Posterior vena cava (tissue), 2 donors: ENCODE results near the gene NCDN. TPM values are rescaled to one million over a fixed set of nuclear protein-coding genes. Genes with fewer than 3 reads are reported as not detected.
A peak's percentile ranks its signal among the peaks of the same experiment; 100 is the strongest.
"Not testable (repeated sequence)": the region's sequence is repeated elsewhere in the genome, so short reads cannot be mapped to it uniquely, and the experiment has no call there.

Experiments
- DNase-seq: peaks from one replicate; pipeline ENCODE4 v3.0.0-alpha.2; 2020; ENCODE audit warnings: low spot score
- intact Hi-C, 2 donors: fragments of 100-400 bp; cut with DNase I; formaldehyde crosslinking; loops; one replicate each; pipeline versions ENCODE4 v1.14.1 to v1.14.2; 2022 to 2023
- total RNA-seq, 2 donors: library from RNA; stranded (reverse); fragmentation: NEBNext Ultra II Directional; extraction: Animal tissue kit (Norgen Biotek cat#: 25700); gene quantifications; one replicate each; pipeline ENCODE4 v1.2.1, GENCODE V29; 2021
- donor health status: DM: yes; HTN: yes; CAD: no.
- donor health status: DM: yes; HTN: yes; CAD: no.

The NCDN gene
- total RNA-seq, 2 donors from 2014 or later, result 16.6 to 22.6 TPM

DNA sequence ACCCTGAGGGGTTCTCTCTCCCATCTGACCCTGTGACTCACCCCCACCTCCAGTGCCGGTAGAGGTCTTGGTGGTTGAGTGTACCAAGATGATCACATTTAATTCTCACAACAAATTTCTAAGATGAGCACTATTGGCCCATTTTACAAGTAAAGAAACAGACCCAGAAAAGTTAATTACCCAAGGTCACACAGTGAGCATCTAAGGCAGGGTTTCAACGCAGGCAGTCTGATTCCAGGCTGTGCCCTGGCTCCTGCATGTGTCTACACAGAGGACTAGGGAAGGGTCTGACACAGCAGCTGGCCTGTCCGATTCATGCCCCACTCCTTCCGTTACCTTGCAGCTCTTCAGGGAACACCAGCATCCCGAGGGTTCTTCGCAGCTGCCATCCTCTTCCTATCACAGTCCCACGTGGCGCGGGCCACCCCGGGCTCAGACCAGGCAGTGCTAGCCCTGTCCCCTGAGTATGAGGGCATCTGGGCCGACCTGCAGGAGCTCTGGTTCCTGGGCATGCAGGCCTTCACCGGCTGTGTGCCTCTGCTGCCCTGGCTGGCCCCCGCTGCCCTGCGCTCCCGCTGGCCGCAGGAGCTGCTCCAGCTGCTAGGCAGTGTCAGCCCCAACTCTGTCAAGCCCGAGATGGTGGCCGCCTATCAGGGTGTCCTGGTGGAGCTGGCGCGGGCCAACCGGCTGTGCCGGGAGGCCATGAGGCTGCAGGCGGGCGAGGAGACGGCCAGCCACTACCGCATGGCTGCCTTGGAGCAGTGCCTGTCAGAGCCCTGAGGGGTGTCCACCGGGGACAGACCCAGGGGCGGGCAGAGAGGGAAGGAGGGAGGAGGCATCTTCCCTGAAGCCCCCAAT, 7.5 kb downstream of the NCDN start:
- DNase-seq, result peak; percentile 74
- intact Hi-C loops, result loop anchor here in 1 of 2 donors (5.0 kb wide), 2 partner anchors 113 to 162 kb away; no protein-coding TSS in a partner anchor

DNA sequence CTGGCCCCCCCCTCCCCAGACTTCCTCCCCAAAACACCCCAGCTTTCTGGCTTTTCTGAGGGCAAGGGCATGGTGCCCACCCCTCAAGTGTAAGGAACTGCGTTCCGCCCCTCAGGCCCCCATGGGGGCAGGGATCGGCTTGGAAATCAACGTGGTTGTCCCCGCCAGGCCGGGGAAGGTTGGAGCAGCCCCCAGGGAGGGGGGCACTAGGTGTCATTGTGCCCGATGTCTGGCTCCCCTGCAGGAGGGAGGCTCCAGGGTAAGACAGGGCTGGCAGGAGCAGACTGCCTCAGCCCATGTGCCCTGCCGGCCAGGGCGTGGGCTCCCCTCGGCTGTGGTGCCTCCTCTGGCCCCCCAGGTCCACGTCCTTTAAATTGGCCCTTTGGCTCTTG, 8.1 kb downstream of the NCDN start:
- intact Hi-C loops, result loop anchor here in 1 of 2 donors (5.0 kb wide), 1 partner anchor 162 kb away; no protein-coding TSS in a partner anchor
- peak; percentile 61 for DNase-seq

DNA sequence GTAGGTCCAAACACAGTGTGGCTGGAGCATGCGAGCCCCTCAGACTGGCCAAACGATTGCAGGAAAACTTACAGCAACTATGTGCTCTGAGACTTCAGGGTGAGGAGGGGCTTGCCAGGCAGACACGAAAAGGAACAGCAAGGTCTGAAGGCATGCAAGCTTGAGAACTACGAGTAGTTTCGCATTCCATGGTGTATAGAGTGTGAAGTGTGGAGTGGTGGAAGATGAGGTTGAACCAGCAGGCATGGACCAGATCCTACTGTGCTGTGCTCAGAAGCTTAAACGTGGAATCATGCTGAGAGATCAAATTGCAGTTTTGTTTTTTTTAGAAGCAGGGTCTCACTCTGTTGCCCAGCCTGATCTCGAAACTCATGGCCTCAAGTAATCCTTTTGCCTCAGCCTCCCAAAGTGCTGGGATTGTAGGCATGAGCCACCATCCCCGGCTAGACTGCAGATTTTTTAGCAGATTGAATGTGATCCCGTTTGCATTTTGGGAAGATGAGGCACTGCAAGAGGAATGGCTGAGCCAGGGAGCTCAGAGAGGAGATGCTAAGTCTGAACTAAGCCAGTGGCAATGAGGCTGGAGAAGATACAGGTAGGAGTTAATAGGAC, 10.5 kb downstream of the NCDN start:
- intact Hi-C loops, result loop anchor here in 1 of 2 donors (5.0 kb wide), 1 partner anchor 159 kb away; no protein-coding TSS in a partner anchor
- DNase-seq, result peak; percentile 11

DNA sequence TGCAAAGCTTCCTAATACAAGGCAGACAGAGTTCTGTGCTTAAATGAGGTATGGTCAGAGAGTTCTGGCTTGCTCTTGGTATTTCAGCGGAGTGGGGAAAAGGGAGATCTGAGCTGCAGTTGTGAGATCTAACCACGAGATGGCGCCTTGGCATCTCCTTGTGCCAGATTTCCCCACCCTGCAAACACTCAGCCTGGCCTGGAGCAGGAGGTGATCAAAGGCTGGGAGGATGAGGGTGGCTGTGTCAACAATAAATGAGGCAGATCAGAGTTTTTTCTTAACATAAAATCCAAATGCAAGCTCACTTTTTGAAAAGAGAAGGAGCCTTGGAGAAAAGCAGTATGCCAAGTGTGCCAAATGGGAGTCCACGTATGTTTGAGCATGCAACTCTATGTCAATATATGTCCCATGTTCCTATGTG, 11.4 kb downstream of the NCDN start:
- DNase-seq, result peak; percentile 88
- intact Hi-C loops, result loop anchor here in 1 of 2 donors (5.0 kb wide), 1 partner anchor 158 kb away; no protein-coding TSS in a partner anchor

DNA sequence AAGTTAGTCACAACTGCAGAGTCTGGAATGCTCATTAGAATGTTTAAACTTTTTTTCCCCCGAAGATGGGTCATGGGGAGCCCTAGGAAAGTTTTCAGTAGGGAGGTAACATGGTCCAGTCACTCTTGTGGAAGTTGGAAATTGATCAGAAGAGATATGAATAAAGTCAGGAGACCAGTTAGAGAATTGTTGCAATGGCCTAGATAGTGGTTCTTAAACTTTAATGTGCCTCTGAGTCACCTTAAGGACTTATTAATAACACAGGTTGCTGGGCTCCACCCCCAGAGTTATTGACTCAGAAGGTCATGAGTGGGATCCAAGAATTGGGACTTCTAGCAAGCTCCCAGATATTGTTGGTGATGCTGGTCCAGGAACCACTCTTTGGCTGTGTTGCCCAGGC, 12.3 kb downstream of the NCDN start:
- intact Hi-C loops, result loop anchor here (5.0 kb wide), 1 partner anchor 157 kb away; no protein-coding TSS in a partner anchor
- DNase-seq, result no peak

DNA sequence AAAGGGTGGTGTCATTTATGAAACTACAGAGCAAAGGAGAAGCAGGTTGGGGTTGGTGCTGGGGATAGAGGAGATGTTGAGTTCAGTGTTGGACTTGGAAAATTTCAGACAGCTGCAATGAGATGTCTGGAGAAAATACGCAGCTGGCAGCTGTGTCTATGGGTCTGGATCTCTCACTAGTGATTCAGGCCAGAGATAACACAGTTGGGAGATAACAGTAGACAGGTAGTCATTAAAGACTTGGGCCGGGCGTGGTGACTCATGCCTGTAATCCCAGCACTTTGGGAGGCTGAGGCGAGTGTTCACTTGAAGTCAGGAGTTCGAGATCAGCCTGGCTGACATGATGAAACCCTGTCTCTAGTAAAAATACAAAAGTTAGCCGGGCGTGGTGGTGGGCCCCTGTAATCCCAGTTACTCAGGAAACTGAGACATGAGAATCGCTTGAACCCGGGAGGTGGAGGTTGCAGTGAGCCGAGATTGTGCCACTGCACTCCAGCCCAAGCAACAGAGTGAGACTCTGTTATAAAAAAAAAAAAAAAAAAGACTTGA, 13.1 kb downstream of the NCDN start:
- DNase-seq, result peak; percentile 47
- intact Hi-C loops, result loop anchor here in 1 of 2 donors (5.0 kb wide), 1 partner anchor 157 kb away; no protein-coding TSS in a partner anchor

DNA sequence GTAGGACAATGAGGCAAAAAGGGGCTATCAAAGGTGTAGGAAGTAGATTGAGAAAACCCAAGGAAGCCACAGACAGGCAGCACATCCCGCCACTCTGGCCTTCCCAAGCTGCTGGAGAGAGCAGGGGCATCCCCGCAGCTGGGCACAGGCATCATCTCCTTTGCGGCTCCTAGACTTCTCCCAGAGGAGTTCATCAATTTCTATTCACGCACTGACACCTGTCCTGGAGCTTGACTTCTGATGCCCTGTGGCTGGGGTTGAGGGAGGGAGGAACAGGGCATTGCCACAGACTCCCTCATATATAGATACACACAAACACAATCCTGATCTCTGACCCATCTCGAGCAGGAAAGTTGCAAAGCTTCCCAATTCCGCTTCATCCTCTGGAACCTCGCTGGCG, 13.7 kb downstream of the NCDN start:
- intact Hi-C loops, result loop anchor here in 1 of 2 donors (5.0 kb wide), 1 partner anchor 156 kb away; no protein-coding TSS in a partner anchor
- DNase-seq, result peak; percentile 45

DNA sequence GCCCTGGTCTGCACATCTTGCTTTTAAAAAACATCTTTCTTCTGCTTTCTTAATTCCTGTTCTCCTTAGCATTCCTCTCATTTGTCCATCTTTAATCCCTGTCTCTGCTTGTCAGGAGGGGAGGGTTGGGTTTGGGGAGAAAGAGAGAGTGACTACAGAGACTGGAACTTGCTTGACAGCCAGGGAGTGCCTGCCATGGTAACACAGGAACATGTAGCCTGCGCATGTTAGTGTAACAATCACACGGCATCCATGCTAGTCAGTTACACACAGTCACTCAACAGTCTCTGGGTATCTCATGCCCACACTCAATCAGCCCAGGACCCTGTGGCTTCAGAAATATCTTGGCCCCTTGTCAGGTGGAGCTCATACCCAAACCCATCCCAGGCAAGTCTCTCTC, 14.7 kb downstream of the NCDN start:
- no peak for DNase-seq
- intact Hi-C loops, result loop anchor here in 1 of 2 donors (5.0 kb wide), 1 partner anchor 155 kb away; no protein-coding TSS in a partner anchor

DNA sequence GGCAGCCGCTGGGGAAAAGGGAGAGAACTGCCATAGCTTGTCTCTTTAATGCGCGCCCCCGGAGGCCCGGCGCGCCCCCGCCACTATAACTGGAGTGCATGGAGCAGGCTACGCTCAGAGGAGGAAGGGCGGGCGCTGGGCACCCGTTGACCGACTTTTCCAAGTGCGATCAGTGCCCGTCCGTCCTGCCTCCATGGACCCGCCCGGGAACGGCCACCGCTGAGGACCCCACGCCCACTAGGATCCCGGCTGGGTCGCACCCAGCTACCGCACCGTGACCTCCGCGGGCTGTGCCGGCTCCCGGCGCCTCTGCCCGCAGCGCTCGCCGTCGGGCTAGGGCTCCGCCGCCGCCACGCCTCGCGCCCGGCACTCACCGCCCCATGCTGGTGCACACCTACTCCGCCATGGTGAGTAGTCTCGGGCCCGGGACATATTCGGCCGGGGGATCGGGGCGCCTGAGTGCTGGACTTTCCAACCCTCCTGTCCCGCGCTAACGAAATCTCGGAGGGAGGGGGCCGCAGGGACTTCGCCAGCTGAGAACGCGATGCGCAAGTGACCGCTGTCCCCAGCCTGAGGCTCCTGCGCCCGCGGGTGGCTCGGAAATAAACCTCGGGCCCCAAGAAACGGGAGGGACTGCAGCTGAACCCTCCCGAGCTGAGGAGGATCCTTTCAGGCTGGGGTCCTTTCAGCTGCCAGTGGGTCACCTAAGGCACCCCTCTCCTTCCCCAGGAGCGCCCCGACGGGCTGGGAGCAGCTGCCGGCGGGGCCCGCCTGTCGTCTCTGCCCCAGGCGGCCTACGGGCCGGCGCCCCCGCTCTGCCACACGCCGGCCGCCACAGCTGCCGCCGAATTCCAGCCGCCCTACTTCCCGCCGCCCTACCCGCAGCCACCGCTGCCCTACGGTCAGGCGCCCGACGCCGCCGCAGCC, 15.9 kb downstream of the NCDN start, which contains the start of gene TFAP2E:
Gene TFAP2E (plus strand): TSS at position 117 of the 927 bp plus-strand sequence. CDS start 264 bp downstream, at position 381.
- peak; percentile 85 for DNase-seq
- intact Hi-C loops, result loop anchor here in 1 of 2 donors (1.0 to 5.0 kb wide), 2 partner anchors 154 to 188 kb away; no protein-coding TSS in a partner anchor

DNA sequence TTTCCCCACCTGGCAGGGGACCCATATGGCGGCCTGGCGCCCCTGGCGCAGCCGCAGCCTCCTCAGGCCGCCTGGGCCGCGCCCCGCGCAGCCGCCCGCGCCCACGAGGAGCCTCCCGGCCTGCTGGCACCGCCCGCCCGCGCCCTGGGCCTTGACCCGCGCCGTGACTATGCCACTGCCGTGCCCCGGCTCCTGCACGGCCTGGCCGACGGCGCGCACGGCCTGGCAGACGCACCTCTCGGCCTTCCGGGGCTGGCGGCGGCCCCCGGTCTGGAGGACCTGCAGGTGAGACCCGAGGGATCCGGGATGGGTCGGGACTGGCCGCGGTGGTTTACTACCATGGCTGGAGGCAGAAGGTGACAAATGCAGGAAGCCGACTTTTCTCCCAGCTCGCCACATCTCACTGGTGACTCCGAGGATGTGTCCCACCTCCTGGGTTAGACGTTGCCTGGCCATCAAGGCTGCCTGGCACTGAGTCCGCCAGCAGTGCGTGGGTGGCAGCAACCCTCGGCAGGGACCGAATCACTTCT, 16.6 kb downstream of the NCDN start:
- intact Hi-C loops, result loop anchor here in 1 of 2 donors (5.0 kb wide), 1 partner anchor 153 kb away; no protein-coding TSS in a partner anchor

DNA sequence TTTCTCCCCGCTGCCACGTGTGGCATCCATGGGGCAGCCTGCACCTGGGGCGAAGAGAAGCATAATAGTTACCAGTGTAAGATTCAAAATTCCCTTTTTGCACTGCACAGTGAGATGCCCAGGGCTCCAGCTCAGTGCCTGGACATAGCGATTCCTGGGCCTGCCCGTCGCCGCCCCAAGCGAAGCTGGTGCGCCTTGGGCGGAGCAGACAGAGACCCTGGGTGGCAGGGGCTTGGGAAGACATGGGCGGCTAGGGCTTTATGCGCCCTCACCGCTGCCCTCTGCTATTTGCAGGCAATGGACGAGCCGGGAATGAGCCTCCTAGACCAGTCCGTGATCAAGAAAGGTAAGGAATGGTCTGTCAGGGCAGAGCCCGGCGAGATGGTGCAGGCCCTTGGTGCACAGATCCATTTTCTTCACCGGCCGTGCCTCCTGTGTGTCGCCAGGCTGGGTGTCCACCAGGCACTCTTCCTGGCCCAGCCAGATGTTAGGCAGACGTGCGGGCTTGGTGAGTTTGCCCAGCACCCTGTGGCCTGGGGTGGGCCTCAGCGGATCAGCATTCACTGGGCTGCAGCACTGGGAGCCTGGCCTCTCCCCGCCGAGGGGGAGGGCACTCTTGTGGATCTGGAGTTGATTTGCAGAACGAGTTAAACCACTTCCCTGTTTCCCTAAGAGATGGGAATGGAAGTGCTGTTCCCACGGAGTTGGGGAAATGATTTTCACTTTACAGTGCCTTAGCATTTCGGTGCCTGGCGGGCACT, 17.2 kb downstream of the NCDN start:
- intact Hi-C loops, result loop anchor here in 1 of 2 donors (5.0 kb wide), 1 partner anchor 152 kb away; no protein-coding TSS in a partner anchor
- peak; percentile 64 for DNase-seq

More for the DNA sequence above, 16.6 kb downstream of the NCDN start:
- DNase-seq, result peak; percentile 76

DNA sequence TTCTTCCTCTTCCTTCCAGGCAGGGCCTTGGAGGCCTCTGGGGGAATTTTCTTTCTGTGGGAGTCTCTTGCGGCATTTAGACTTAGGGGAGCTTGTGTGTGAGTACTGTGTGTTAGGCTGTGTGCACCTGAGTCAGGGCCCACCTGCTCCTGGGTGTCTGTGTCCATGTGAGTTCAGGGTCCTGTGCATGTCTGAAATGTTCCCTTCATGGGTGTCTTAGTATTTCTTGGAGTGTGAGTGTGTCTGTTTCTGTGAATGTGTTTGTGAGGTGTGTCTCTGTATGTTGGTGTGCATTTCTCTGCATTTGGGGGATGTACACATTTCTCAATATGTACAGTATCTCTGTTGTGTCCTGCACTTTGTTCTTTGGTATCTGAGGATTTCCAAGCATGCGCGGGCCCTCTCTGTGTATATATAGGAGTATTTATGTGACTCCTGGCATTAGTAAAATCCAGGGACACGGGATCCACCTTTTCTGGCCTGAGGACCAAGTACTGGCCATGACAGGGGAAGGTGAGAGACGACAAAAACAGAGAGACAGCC, 17.9 kb downstream of the NCDN start:
- peak; percentile 67 for DNase-seq
- intact Hi-C loops, result no loop called here

DNA sequence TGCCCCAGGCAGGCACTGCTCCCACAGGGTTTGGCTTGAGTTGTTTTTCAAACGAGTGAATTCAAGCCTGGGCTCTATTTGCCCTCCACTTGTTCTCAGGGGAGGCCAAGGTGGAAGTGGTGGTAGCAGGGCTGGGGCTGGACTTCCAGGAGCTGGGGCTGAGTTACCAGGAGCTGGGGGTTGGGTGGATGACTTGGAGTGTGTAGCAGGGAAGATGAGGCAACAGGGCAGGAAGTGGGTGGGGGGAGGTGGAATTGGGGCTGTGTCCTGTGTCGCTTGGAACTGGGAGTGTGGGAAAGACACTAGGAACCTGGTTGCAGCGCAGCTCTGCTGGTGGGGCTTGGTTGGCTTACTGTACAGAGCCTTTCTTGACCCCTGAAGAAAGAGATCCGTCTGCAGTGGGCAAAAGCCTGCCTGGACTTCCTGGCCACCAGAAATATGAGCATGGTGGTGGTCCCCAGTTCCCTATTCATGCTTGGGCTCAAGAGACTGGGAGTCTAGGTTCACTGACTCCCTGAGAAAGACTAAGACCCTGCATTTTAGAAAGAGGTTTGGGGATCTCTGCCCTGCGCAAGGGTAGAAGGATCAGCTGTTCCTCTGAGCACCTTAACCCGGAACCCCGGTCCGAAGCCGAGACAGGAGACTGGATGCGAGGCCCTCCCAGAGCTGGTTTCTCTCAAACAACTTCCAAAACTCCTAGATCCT, 18.6 kb downstream of the NCDN start:
- peak; percentile 51 for DNase-seq
- intact Hi-C loops, result no loop called here

DNA sequence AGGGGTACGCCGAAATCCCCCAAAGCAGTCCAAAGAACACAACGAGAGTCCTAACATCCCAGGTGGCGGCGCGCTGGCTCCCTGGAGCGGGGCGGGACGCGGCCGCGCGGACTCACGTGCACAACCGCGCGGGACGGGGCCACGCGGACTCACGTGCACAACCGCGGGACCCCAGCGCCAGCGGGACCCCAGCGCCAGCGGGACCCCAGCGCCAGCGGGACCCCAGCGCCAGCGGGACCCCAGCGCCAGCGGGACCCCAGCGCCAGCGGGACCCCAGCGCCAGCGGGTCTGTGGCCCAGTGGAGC, 19.1 kb downstream of the NCDN start:
- intact Hi-C loops, result not testable (repeated sequence)
- peak; percentile 54 for DNase-seq

DNA sequence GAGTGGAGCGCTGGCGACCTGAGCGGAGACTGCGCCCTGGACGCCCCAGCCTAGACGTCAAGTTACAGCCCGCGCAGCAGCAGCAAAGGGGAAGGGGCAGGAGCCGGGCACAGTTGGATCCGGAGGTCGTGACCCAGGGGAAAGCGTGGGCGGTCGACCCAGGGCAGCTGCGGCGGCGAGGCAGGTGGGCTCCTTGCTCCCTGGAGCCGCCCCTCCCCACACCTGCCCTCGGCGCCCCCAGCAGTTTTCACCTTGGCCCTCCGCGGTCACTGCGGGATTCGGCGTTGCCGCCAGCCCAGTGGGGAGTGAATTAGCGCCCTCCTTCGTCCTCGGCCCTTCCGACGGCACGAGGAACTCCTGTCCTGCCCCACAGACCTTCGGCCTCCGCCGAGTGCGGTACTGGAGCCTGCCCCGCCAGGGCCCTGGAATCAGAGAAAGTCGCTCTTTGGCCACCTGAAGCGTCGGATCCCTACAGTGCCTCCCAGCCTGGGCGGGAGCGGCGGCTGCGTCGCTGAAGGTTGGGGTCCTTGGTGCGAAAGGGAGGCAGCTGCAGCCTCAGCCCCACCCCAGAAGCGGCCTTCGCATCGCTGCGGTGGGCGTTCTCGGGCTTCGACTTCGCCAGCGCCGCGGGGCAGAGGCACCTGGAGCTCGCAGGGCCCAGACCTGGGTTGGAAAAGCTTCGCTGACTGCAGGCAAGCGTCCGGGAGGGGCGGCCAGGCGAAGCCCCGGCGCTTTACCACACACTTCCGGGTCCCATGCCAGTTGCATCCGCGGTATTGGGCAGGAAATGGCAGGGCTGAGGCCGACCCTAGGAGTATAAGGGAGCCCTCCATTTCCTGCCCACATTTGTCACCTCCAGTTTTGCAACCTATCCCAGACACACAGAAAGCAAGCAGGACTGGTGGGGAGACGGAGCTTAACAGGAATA, 19.7 kb downstream of the NCDN start:
- peak; percentile 83 for DNase-seq
- intact Hi-C loops, result no loop called here
